ENCODE data around the gene SPATA24. TPM values are rescaled to one million over a fixed set of nuclear protein-coding genes. Genes with fewer than 3 reads are reported as not detected.
"Not testable (repeated sequence)": the region's sequence is repeated elsewhere in the genome, so short reads cannot be mapped to it uniquely, and the experiment has no call there.

SPATA24 gene, protein sequence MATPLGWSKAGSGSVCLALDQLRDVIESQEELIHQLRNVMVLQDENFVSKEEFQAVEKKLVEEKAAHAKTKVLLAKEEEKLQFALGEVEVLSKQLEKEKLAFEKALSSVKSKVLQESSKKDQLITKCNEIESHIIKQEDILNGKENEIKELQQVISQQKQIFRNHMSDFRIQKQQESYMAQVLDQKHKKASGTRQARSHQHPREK
- 10 to 100 TPM in 7 of 10 donors, 1 to 10 TPM in 3; 7.4 to 10.8 (median 10.3) TPM for polyA plus RNA-seq (ENCODE audit: insufficient read length in 10 of 10)
- long read RNA-seq, donor 1, partial matches to known transcripts, result 0 of 2 reads
- long read RNA-seq, donor 1, other reads (novel, unspliced or antisense), result 0 of 2 reads
- long read RNA-seq, donor 2, partial matches to known transcripts, result 0 of 4 reads
- long read RNA-seq, donor 2, other reads (novel, unspliced or antisense), result 0 of 4 reads
- long read RNA-seq, donor 3, result 0 reads
- long read RNA-seq, donor 4, partial matches to known transcripts, result 0 of 2 reads
- long read RNA-seq, donor 4, other reads (novel, unspliced or antisense), result 0 of 2 reads
- long read RNA-seq, donor 5, partial matches to known transcripts, result 0 of 5 reads
- long read RNA-seq, donor 5, other reads (novel, unspliced or antisense), result 0 of 5 reads
- long read RNA-seq, donor 6, partial matches to known transcripts, result 0 of 4 reads
- long read RNA-seq, donor 6, other reads (novel, unspliced or antisense), result 0 of 4 reads
- long read RNA-seq, donor 7, partial matches to known transcripts, result 0 of 2 reads
- long read RNA-seq, donor 7, other reads (novel, unspliced or antisense), result 0 of 2 reads
- long read RNA-seq, donor 8, partial matches to known transcripts, result 0 of 1 reads
- long read RNA-seq, donor 8, other reads (novel, unspliced or antisense), result 0 of 1 reads
- long read RNA-seq, donor 9, partial matches to known transcripts, result 0 of 1 reads
- long read RNA-seq, donor 9, other reads (novel, unspliced or antisense), result 0 of 1 reads

DNA sequence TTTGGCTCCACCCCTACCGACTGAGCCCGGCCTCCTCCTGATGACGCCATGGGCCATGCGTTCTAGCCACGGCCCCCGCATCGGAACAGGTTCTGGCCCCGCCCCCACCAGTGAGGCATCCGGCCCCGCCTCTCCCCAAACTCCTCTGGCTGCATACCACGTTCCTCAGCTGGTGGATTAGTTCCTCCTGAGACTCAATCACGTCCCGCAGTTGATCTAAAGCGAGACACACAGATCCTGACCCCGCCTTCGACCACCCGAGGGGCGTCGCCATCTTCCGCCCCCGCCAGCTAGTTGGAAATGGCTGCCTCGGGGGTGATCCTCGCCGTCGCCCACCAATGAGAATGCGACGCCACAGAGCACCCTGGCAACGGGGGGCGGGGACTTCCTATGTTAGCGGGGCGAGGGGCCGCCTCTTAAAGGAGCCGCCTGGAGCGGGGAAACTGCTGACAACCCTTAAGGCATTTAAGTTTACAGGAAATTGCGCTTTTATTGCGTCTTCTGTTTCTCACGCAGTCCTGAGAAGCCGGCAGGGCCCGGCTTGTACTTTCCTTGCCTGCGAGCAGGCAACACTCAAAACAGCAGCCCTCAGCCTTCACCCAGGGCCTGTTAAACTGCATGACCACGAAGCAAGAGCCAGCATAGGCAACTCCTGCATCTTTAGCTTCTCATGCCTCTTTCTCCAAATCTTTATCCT lies at the start of gene SPATA24:
Gene SPATA24 (minus strand): TSS at position 303 of the 697 bp plus-strand sequence. CDS start 29 bp downstream, at position 274.
- DNase-seq, result peak; percentile 98 to 100 (median 98)

DNA sequence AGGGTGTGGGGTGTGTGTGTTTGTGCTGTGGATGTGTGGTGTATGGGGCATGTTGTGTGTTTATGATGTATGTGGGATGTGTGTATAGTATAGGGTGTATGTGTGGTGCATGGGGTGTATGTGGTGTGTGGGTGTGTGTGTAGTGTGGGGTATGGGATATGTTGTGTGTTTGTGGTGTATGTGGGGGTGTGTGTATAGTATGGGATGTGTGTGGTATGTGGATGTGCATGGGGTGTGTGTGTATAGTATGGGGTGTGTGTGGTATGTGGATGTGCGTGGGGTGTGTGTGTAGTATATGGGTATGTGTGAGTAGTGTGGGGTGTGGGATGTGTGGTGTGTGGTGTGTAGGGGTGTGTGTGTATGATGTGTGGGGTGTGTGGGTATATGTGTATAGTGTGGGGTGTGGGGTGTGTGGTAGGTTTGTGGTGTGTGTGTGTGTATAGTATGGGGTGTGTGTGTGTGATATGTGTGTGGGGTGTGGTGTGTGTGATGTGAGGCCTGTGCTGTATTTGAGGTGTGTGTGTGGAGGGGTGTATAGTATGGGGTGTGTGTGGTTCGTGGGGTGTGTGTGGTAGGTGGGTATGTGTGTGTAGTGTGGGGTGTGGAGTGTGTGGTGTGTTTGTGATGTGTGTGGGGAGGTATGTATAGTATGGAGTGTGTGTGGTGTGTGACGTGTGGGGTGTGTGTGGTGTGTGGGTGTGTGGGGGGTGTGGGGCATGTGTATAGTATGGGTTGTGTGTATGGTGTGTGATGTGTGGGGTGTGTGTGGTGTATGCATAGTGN lies 48.2 kb upstream of the SPATA24 start:
- no peak for DNase-seq

DNA sequence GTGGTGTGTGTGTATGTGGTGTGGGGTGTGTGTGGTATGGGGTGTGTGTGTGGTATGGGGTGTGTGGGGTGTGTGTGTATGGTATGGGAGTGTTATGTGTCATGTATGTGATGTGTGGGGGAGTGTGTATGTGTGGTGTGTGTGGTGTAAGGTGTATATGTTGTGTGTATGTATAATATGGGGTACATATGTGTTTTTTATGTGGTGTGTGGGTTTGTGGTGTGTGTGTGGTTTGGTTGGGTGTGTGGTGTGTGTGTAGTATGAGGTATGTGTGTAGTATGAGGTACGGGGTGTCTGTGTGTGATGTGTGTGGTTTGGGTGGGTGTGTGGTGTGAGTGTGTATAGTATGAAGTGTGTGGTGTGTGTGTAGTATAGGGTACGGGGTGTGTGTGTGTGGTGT lies 47.3 kb upstream of the SPATA24 start:
- DNase-seq, result no peak

DNA sequence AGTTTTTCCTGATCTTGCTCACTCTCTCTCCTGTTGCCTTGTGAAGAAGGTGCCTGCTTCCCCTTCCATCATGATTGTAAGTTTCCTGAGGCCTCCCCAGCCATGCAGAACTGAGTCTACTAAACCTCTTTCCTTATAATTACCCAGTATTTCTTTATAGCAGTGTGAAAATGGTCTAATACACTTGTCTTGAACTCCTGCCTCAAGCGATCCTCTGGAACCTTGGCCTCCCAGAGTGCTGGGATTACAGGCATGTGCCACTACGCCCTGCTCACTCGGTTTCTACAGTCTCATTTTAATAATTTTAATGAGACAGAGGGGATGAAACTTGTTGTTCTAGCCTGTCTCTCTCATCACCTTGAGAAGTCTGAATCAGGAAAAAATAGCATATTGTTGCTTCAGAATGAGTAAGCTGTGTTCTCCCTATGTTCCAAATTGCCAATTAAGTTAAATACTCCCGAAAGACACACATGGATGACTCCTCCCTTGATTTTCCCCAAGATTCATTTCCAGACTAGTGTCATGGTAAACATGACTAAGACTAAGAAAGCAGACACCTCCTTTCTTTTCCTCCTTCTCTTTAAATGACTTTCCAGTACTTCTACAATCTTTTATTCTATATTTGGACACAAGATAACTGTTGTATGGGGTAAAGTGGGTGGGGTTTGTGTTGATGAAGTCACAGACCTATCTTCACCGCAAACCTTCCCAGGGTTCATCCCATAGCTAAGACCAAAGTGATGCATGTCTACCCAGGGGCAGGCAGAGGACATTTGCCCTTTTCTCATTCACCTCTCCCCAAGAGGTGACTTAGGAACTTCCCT lies 43.3 kb upstream of the SPATA24 start:
- peak in 1 of 3 donors; percentile 33 for DNase-seq

DNA sequence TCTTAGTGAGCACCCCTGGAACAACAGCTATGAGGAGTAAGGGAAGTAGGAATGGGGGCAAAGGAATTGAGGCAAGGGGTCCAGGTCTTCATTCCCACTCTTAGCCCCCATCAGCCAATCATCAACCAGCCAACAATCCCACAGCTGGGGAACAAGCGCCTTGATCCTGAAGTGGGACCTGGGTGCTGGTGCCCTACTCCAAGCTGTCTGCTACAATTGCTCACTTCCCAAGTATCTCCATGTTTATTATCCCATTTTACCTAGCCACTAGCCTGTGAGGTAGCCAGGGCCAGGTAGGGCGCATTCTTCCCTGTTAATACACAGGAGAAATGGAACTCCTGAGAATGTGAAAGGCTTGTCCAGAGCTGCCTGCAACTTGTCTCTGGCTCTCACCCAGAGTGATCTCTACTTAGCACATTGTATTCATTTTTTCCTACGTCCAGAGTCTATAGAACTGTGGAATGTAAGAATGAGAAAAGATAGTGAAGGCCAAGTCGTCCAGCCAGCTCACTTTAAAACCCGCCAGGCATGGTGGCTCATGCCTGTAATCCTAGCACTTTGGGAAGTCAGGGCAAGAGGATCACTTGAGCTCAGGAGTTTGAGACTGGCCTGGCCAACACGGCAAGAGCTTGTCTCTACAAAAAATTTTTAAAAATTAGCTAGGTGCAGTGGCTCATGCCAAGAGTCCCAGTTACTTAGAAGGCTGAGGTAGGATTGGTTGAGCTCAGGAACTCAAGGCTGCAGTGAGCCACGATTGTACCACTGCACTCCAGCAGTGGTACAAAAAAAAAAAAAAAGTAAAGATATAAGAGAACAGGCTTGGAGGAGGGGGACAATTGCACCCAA lies 41.7 kb upstream of the SPATA24 start:
- DNase-seq, result peak; percentile 55 to 76 (median 67)

DNA sequence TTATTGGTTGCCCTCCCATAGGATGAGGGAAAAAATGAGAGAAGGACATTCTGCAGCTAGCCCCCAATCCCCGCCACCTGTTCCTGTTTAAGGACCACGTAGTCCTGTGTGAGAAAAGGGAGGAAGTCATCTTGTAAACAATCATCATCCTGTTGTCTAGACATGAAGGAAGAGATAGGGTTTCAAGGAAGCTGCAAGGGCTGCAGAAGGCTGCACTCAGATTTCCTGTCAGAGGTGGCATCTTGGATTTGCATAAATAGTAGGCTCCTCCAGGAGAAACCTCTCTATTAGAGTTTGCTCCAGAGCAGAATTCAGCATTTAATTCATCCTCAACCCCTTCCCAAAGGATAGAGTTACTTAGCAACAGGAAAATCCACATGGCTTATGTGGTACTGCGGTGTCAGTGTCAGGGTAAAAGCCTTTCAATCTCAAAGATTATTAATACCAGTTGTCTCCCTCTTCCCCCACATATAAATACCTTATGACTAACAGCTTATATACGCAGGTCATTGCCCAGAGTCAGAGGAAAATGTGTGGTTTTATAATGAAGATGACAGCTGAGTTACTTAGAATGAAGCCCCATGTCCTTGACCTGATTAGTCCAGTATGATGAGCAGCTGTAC lies 40.1 kb upstream of the SPATA24 start:
- peak in 1 of 3 donors; percentile 86 for DNase-seq

DNA sequence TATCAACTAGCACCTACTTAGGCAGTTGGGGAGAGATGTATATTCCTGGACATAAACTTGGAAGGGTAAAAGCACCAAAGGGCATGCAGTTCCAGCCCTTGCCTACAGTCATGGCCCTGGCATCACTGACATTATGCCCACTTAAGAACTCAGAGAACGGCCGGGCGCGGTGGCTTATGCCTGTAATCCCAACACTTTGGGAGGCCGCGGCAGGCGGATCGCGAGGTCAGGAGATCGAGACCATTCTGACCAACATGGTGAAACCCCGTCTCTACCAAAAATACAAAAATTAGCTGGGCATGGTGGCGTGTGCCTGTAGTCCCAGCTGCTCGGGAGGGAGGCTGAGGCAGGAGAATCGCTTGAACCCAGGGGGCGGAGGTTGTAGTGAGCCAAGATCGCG lies 36.5 kb upstream of the SPATA24 start:
- not testable (repeated sequence) for DNase-seq

DNA sequence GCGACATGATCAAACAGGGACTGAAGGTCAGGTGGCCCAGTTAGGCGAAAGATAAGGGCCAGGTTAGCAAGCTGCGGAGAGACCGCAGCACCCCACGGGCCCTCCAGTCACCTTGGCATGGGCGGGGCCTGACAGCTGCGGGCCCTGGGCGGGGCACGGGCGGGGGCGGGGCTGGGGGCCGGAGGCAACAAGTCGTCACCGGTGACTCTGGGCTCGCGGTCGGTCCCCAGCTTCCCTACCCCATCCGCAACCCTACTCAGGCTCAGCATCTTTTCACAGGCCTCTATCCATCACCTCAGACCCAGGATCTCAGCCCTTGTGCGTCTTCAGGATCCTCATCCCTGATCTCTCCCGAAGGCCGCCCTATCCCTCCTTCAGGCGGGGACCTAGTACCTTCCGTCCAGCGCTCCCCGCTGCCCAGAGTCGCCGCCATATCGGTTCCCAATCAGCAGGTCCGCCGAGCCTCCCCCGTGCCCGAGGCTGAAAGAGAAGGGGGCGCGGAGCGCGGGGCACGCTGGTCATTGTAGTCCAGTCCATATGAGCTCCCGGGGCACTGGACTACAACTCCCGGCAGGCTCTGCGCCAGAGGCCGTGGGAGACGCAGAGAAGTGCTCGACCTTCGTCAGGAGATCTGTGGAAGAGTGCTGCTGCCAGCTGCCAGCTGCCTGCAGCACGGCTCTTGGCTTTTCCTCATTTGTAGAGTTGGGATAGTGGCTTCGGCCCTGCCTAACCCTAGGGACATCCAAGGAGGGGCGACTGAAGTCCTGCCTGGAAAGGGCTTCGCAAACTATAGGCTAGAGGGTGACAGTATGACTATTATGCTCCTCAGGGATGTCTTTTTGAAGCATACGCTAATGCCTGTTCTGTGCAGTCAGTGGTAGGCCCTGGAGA lies 35.4 kb upstream of the SPATA24 start, which contains the start of gene DNAJC18:
Gene DNAJC18 (minus strand): TSS at position 513 of the 891 bp plus-strand sequence. CDS start 80 bp downstream, at position 433.
- DNase-seq, result peak; percentile 92 to 97 (median 96)

DNA sequence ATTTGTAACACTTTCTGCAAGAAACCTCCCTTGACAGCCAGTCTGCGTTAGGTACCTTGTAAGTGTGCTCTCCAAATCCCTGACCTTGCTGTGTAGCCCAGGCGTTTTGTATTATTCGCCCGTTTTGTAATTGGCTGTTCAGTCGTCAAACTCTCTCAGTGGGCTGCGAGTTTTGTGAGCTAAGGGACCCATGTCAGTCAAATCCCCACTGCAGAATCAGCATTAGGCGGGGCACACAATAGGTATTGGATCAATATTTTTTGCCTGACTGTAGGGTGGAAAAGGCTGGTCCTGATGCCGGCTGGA lies 34.8 kb upstream of the SPATA24 start:
- DNase-seq, result peak in 1 of 3 donors; percentile 46

DNA sequence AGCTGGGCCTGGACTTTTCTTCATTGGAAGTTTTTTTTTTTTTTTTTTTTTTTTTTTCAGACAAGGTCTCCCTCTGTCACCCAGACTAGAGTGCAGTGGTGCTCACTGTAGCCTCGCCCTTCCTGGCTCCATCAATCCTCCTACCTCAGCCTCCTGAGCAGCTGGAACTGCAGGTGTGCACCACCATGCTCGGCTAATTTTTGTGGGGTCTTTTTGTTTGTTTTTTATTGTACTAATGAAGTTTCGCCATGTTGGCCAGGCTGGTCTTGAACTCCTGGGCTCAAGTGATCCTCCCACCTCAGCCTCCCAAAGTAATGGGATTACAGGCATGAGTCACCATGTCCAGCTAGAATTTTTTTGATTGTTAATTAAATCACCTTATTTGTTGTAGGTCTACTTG lies 31.8 kb upstream of the SPATA24 start:
- no peak for DNase-seq

DNA sequence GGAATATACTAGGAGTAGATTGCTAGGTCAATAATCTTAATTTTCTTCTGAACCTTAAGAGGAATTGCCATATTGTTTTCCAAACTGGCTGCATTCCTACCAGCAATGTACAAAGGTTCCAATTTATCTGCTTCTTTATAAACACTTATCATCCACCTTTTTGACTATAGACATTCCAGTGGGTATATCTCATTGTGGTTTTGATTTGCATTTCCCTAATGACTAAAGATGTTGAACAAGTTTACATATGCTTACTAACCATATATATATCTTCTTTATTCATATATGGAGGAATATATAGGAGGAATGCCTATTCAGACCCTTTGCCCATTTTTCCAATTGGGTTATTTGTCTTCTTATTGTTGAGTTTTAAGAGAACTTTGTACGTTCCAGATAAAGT lies 27.8 kb upstream of the SPATA24 start:
- DNase-seq, result no peak

DNA sequence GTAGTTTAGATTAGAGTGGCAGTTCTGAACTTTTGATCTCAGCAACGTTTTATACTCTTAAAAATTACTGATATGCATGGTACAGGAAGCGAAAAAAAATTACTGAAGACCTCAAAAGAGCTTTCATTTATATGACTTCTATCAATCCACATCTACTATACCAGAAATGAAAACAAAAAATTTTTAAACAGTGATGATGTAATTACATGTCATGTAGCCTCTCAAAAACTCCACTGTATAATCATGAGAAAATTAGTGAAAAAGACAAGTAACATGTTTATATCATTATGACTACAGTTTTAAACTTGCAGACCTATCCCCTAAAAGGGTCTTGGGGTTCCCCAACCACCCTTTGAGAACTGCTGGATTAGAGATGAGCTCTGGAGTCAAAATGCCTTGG lies 26.1 kb upstream of the SPATA24 start:
- no peak for DNase-seq

DNA sequence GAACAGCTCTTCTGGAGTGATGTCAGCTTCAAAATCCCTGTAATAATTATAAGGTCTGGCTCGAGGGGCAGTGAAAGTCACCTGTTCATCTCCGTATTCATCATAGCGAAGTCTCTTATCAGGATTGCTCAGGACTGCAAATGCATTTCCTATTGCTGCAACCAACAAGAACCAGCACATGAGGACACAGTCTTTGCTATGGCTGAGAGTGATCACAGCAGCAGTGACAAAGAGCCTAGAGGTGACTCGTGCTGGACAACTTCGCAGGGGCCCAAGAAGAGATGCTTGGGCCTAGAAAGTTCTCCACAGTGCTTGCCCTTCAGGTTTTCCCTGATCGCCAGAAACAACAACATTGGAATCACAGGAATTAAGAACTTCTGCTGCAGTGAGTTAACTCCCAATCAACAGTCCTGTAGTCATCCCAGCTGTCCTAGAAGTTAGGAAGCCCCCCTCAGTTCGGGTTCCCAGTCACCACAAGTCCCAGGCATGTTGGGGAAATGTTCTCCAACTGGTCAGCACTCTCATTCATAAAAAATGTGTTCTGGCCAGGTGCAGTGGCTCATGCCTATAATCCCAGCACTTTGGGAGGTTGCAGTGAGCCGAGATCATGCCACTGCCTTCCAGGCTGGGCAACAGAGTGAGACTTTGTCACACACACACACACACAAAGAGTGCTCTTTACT lies 22.5 kb upstream of the SPATA24 start:
- no peak for DNase-seq

DNA sequence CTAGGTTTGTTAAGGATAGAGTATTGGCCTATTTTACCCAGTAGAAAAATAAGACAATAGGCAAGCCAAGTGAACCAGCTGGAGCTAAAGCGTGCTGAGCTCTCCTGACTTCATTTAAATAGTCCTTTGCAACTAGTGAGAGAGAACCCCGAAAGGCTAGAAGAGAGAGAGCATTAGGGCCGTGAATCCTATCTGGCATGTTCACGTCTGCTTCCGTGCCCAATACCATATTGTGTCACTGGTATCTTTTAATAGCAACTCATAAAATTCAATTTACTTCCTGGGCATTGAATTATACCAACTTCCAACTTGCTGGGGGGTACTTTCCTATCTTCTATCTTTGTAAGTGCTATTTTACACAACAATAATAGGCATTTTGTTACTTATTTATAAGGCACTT lies 21.6 kb upstream of the SPATA24 start:
- DNase-seq, result no peak

DNA sequence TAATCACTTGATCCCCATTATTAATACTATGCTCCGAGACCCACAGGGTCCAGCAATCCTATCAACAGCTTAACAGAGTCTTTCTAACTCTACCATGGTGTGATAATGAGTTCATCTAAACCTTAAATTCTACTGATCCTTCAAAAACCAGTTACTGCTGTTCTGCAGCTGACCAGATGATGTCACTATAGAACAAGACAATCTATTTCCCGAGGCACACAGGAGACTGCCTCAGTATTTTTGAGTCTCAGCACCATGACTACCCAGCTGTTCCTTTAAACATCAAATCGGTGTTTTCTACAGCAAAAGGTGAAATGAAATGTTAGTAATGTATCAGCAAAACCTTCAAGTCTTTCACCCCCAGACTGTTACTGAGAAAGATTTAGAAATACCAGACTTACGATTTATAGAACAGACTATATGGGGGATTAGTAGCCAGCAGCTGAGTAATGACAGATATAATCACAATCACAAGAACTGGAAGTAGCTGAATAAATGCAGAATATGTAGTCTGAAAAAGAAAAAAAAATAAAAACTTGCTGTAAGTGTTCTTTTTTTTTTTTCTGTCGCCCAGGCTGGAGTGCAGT lies 18.5 kb upstream of the SPATA24 start:
- DNase-seq, result peak; percentile 68 to 86 (median 75)
